ENCODE data around the gene CNGB1.

- TF ChIP-seq CTCF (conservative IDR thresholded peaks at IDR 0.05; ENCODE audit: low read depth, low read length): no peak
- no peak for TF ChIP-seq EZH2 (IDR thresholded peaks at IDR 0.05; ENCODE audit: borderline replicate concordance, low read depth, low read length, poor library complexity, severe bottlenecking)
These were observed 58.2 kb downstream of the CNGB1 start for GRCh38 chr16:57912529-57913260.

Data from A673 (cell line).